HG02973 (cell line): ENCODE results near the gene ARHGAP10.
"Not testable (repeated sequence)": the region's sequence is repeated elsewhere in the genome, so short reads cannot be mapped to it uniquely, and the experiment has no call there.

Source experiments
- ATAC-seq: cut with Tn5 transposase; IDR thresholded peaks from one replicate; pipeline ENCODE4 v1.9.1; 2021; ENCODE audit warnings: moderate library complexity; ENCODE audit not compliant: unreplicated experiment

Gene ARHGAP10

GRCh38 chr4:147980586-147980985, 248.7 kb downstream of the ARHGAP10 start:
- no peak for ATAC-seq

- ATAC-seq = peak; percentile 98
These were observed 249.4 kb downstream of the ARHGAP10 start for GRCh38 chr4:147981305-147981704.

GRCh38 chr4:147984065-147984777, 252.3 kb downstream of the ARHGAP10 start:
- ATAC-seq = no peak

GRCh38 chr4:147984778-147985138, 252.9 kb downstream of the ARHGAP10 start:
- no peak for ATAC-seq

GRCh38 chr4:147985376-147985775, 253.5 kb downstream of the ARHGAP10 start:
- no peak for ATAC-seq

- no peak for ATAC-seq
These were observed 255.4 kb downstream of the ARHGAP10 start for GRCh38 chr4:147987252-147987651.

- no peak for ATAC-seq
These were observed 259.8 kb downstream of the ARHGAP10 start for GRCh38 chr4:147991543-147992283.

GRCh38 chr4:147994076-147994475, 262.2 kb downstream of the ARHGAP10 start:
- no peak for ATAC-seq

- no peak for ATAC-seq
These were observed 262.9 kb downstream of the ARHGAP10 start for GRCh38 chr4:147994491-147995385.

GRCh38 chr4:147996859-147997258, 265.0 kb downstream of the ARHGAP10 start:
- no peak for ATAC-seq

GRCh38 chr4:148000038-148000437, 268.1 kb downstream of the ARHGAP10 start:
- ATAC-seq = not testable (repeated sequence)

- ATAC-seq = no peak
These were observed 272.5 kb downstream of the ARHGAP10 start for GRCh38 chr4:148004228-148004857.

GRCh38 chr4:148006001-148006400, 274.1 kb downstream of the ARHGAP10 start:
- ATAC-seq = no peak

GRCh38 chr4:148007314-148007760, 275.4 kb downstream of the ARHGAP10 start:
- ATAC-seq = no peak

- ATAC-seq = no peak
These were observed 275.9 kb downstream of the ARHGAP10 start for GRCh38 chr4:148007792-148008191.

GRCh38 chr4:148015058-148015457, 283.2 kb downstream of the ARHGAP10 start:
- ATAC-seq = peak; percentile 39

- no peak for ATAC-seq
These were observed 283.6 kb downstream of the ARHGAP10 start for GRCh38 chr4:148015468-148015867.

GRCh38 chr4:148016063-148016637, 284.3 kb downstream of the ARHGAP10 start:
- ATAC-seq = no peak

- no peak for ATAC-seq
These were observed 285.9 kb downstream of the ARHGAP10 start for GRCh38 chr4:148017801-148018200.

- ATAC-seq = no peak
These were observed 289.8 kb downstream of the ARHGAP10 start for GRCh38 chr4:148021686-148022085.
